Panc1 (cell line): ENCODE measurements around the gene SPRYD4.

Experiments
- CTCF ChIP-seq: fragments of 450-650 bp; IDR thresholded peaks from 2 replicates; pipeline ENCODE4 v1.5.1; 2017; ENCODE audit warnings: mild to moderate bottlenecking
- REST ChIP-seq, 2 experiments: IDR thresholded peaks; 2 replicates each; pipeline ENCODE4 v1.6.1; 2011 to 2012; ENCODE audit warnings: low read depth in 2 of 2, control low read depth in 1 of 2, low read length in 1 of 2, mild to moderate bottlenecking in 1 of 2, moderate library complexity in 1 of 2; ENCODE audit not compliant: insufficient read depth in 1 of 2
- SIN3A ChIP-seq: IDR thresholded peaks from 2 replicates; pipeline ENCODE4 v1.6.1; 2012; ENCODE audit warnings: low read depth, mild to moderate bottlenecking, low read length, moderate library complexity, borderline replicate concordance; ENCODE audit not compliant: insufficient read depth
- TCF7L2 ChIP-seq: IDR thresholded peaks from 2 replicates; pipeline ENCODE4 v1.6.1; 2011; ENCODE audit warnings: mild to moderate bottlenecking, low read depth, low read length, inconsistent platforms

GRCh38 chr12:56431850-56432249, 36.5 kb upstream of the SPRYD4 start:
- TF ChIP-seq CTCF (no peak), SIN3A (no peak), TCF7L2 (no peak), REST (IDR thresholded peaks at IDR 0.05; ENCODE audit: insufficient read depth in 1 of 2, low read depth in 2 of 2, low read length in 1 of 2) (no peak)
